ENCODE measurements around the gene APEH.

DNA sequence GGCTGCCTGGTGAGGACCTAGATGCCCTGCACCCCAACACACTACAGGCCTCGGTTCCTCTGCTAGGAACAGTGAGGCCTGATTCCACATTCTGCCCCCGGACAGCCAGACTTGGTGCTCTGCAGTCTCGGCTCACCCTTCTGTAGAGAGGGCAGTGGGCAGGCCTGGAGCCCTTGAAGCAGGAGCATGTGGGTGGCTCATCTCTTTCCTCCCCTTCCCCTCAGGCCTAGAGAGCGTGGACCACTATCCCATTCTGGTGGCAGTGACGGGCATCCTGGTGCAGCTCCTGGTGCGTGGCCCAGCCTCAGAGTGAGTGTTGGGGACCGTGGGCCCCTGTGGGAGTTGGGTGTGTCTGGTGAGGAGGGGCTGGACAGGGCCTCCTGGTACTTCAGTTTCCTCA, 42.0 kb downstream of the APEH start:
- TF ChIP-seq, protein P1, sequence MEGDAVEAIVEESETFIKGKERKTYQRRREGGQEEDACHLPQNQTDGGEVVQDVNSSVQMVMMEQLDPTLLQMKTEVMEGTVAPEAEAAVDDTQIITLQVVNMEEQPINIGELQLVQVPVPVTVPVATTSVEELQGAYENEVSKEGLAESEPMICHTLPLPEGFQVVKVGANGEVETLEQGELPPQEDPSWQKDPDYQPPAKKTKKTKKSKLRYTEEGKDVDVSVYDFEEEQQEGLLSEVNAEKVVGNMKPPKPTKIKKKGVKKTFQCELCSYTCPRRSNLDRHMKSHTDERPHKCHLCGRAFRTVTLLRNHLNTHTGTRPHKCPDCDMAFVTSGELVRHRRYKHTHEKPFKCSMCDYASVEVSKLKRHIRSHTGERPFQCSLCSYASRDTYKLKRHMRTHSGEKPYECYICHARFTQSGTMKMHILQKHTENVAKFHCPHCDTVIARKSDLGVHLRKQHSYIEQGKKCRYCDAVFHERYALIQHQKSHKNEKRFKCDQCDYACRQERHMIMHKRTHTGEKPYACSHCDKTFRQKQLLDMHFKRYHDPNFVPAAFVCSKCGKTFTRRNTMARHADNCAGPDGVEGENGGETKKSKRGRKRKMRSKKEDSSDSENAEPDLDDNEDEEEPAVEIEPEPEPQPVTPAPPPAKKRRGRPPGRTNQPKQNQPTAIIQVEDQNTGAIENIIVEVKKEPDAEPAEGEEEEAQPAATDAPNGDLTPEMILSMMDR (conservative IDR thresholded peaks at IDR 0.05 in 1 of 2, IDR thresholded peaks at IDR 0.05 in 1 of 2; ENCODE audit: low read depth in 1 of 2, low read length in 2 of 2) = no peak
- TF ChIP-seq EZH2 (IDR thresholded peaks at IDR 0.05; ENCODE audit: low read length, missing control alignments) = no peak

Measured in fibroblast of lung (primary cell).